Esophagus muscularis mucosa (tissue), 4 donors: Measurements from ENCODE around the gene RRP15.

Source experiments
- CTCF ChIP-seq, 3 experiments: fragments of 200-600 bp in 2 of 3; fragments of 450-650 bp in 1 of 3; sonication (generic) in 2 of 3; IDR thresholded peaks; one replicate each; pipeline ENCODE4 v1.5.1; 2017 to 2019; ENCODE audit warnings: antibody characterized with exemption in 3 of 3, mild to moderate bottlenecking in 2 of 3, moderate library complexity in 1 of 3
- EP300 ChIP-seq: sonication (generic); formaldehyde crosslinking; IDR thresholded peaks from one replicate; pipeline ENCODE4 v1.6.1; 2017; ENCODE audit warnings: antibody characterized with exemption
- POLR2A ChIP-seq: fragments of 450-650 bp; IDR thresholded peaks from one replicate; pipeline ENCODE4 v1.6.1; 2017; ENCODE audit warnings: antibody characterized with exemption, moderate library complexity, mild to moderate bottlenecking, low read depth
- POLR2AphosphoS5 ChIP-seq, 2 donors: sonication (generic); formaldehyde crosslinking; IDR thresholded peaks; one replicate each; pipeline ENCODE4 v1.6.1; 2017; ENCODE audit warnings: antibody characterized with exemption in 2 of 2

GRCh38 chr1:218352075-218352438 lies 67.0 kb downstream of the RRP15 start:
- TF ChIP-seq POLR2A: no peak
- no peak for TF ChIP-seq CTCF (IDR thresholded peaks at IDR 0.05)
- no peak for TF ChIP-seq EP300
- no peak for TF ChIP-seq POLR2AphosphoS5 (IDR thresholded peaks at IDR 0.05)
